RCC 7860 (cell line): ENCODE results near the gene TAF11L12.
"Not testable (repeated sequence)": the region's sequence is repeated elsewhere in the genome, so short reads cannot be mapped to it uniquely, and the experiment has no call there.

Experiments used
- DNase-seq: peaks from one replicate; pipeline ENCODE4 v3.0.0-alpha.2; 2015; ENCODE audit warnings: low spot score
- FAIRE-seq: peaks from 2 replicates; lab custom pipeline; 2012; peaks lifted over from hg19 to GRCh38; lab: Jason Lieb, UNC

TAF11L12 gene

DNA sequence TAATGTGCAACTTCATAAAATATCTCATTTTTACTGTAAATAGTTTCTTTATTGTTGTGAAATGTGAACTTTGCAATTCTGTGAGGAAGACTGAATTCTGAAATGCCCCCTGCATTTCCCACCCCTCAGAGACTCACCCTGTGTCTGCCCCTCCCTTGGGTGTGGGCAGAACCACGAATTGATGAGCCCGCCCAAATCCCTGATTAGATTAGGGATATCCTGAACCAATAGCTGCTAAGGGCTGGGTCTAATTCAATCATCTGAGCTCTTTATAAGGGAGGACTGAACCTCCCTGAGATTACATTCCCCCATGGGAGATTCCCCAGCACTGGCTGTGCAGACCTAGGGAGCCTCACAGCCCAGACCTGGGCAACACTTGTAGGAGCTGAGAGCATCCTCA lies at the start of gene TAF11L12:
TSS of gene TAF11L12 (plus strand) at position 301 of the 400 bp plus-strand sequence.
- DNase-seq, FAIRE-seq: not testable (repeated sequence)

DNA sequence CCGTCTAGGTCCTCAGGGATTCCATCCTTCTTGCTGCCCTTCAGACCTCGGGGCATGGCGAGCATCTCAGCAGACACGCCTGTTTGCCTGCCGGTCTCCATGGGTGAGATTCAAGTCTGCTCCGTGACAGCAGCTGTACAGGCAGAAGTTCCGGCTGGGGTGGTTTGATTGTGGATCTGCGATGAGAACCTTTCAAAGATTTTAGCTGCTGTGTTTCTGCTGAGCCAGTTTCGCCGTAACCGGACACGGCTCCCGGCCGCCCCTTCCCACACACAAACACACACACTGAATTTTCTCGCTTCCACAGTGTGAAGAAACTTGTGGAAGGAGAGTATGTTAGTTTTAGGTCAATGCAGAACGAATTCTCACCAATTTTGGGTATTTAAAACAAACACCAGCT lies 24.5 kb upstream of the TAF11L12 start, which contains the start of gene TAF11L7:
TSS of gene TAF11L7 (minus strand) at position 101 of the 400 bp plus-strand sequence.
- FAIRE-seq, DNase-seq: not testable (repeated sequence)

DNA sequence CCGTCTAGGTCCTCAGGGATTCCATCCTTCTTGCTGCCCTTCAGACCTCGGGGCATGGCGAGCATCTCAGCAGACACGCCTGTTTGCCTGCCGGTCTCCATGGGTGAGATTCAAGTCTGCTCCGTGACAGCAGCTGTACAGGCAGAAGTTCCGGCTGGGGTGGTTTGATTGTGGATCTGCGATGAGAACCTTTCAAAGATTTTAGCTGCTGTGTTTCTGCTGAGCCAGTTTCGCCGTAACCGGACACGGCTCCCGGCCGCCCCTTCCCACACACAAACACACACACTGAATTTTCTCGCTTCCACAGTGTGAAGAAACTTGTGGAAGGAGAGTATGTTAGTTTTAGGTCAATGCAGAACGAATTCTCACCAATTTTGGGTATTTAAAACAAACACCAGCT lies 19.3 kb upstream of the TAF11L12 start, which contains the start of gene TAF11L8:
TSS of gene TAF11L8 (minus strand) at position 101 of the 400 bp plus-strand sequence.
- not testable (repeated sequence) for DNase-seq, FAIRE-seq

DNA sequence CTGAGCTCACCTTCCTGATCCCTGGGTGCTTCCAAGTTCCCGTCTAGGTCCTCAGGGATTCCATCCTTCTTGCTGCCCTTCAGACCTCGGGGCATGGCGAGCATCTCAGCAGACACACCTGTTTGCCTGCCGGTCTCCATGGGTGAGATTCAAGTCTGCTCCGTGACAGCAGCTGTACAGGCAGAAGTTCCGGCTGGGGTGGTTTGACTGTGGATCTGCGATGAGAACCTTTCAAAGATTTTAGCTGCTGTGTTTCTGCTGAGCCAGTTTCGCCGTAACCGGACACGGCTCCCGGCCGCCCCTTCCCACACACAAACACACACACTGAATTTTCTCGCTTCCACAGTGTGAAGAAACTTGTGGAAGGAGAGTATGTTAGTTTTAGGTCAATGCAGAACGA lies 15.9 kb upstream of the TAF11L12 start, which contains the start of gene TAF11L9:
TSS of gene TAF11L9 (minus strand) at position 140 of the 400 bp plus-strand sequence.
- not testable (repeated sequence) for FAIRE-seq

DNA sequence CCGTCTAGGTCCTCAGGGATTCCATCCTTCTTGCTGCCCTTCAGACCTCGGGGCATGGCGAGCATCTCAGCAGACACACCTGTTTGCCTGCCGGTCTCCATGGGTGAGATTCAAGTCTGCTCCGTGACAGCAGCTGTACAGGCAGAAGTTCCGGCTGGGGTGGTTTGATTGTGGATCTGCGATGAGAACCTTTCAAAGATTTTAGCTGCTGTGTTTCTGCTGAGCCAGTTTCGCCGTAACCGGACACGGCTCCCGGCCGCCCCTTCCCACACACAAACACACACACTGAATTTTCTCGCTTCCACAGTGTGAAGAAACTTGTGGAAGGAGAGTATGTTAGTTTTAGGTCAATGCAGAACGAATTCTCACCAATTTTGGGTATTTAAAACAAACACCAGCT lies 12.5 kb upstream of the TAF11L12 start, which contains the start of gene TAF11L10:
TSS of gene TAF11L10 (minus strand) at position 101 of the 400 bp plus-strand sequence.
- not testable (repeated sequence) for DNase-seq, FAIRE-seq

More for the DNA sequence above, 15.9 kb upstream of the TAF11L12 start, which contains the start of gene TAF11L9:
- DNase-seq, result not testable (repeated sequence)

DNA sequence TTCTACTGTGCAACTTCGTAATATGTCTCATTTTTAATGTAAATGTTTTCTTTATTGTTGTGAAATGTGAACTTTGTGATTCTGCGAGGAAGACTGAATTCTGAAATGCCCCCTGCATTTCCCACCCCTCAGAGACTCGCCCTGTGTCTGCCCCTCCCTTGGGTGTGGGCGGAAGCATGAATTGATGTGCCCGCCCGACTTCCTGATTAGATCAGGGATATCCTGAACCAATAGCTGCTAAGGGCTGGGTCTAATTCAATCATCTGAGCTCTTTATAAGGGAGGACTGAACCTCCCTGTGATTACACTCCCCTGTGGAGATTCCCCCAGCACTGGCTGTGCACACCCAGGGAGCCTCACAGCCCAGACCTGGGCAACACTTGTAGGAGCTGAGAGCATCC lies 6.3 kb upstream of the TAF11L12 start, which contains the start of gene TAF11L11:
TSS of gene TAF11L11 (plus strand) at position 304 of the 400 bp plus-strand sequence.
- DNase-seq, FAIRE-seq: not testable (repeated sequence)

DNA sequence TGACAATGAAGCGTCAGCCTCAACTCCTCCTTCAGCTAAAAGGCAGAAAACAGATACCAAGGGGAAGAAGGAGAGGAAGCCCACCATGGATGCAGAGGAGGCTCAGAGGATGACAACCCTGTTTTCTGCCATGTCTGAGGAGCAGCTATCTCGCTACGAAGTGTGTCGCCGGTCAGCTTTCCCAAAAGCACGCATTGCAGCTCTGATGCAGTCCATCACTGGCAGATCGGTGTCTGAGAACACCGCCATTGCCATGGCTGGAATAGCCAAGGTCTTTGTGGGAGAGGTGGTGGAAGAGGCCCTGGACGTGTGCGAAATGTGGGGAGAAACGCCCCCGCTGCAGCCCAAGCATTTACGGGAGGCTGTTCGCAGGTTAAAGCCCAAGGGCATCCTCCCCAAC lies 5.2 kb upstream of the TAF11L12 start:
- no peak for DNase-seq
- no peak for FAIRE-seq

DNA sequence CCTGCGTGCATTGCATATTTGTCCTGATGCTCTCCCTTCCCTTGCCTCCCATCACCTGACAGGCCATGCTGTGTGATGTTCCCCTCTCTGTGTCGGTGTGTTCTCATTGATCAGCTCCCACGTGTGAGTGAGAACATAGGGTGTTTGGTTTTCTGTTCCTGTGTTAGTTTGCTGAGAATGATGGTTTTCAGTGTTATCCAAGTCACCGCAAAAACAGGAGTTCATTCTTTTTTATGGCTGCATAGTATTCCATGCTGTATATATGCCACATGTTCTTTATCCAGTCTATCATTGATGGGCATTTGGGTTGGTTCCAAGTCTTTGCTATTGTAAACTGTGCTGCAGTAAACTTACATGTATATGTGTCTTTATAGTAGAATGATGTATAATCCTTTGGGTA lies 2.7 kb upstream of the TAF11L12 start:
- not testable (repeated sequence) for FAIRE-seq, DNase-seq

DNA sequence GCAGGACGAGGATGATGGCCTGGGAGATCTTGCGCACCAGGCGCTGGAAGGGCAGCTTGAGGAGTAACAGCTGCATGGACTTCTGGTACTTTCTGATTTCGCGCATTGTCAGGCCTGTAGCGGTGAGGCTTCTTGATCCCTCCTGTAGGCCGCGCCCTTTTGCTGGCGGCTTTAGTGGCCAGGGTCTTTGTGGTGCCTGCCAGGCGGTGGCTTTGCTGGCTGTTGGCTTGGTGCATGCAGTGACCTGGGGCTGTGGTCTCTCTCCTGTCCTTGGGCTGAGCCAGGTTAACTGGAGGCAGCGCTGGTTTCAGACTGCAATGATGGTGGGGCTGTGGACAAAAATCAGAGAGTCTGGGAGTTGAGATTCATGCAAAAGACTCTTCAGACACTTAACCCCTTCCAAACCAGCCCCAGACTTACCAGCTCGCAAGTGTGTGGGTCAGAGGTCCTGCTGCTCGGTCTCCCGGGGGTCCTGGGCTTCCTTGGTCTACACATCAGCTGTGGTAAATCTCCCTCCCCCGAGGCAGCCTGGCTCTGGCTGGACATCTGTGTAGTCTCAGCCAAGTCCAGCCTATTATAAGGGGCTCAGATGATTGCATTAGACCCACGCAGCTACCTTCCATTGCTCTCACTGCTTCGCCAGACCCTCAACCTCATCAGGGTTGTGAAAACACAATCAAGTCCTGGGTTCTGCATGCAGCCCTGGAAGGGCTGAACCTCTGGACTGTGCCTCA lies 4.8 kb downstream of the TAF11L12 start:
- FAIRE-seq, result no peak
- DNase-seq, result no peak

DNA sequence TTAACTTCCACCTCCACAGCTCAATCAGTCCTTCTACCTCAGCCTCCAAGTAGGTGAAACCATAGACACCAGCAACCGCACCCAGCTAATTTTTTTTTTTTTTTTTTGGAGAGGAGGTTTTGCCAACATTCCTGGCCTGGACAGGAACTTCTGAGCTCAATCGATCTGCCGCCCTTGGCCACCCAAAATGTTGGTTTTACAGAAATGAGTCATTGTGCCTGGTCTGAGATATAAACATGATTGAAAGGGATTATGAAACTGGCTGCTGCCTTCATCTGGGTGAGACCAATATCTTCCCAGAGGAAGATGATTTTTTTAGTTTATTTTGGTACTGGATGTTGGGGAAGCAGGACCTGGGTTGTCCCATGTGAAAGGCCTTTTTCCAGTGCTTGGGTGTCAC lies 9.2 kb downstream of the TAF11L12 start:
- FAIRE-seq, result no peak
- DNase-seq, result no peak

DNA sequence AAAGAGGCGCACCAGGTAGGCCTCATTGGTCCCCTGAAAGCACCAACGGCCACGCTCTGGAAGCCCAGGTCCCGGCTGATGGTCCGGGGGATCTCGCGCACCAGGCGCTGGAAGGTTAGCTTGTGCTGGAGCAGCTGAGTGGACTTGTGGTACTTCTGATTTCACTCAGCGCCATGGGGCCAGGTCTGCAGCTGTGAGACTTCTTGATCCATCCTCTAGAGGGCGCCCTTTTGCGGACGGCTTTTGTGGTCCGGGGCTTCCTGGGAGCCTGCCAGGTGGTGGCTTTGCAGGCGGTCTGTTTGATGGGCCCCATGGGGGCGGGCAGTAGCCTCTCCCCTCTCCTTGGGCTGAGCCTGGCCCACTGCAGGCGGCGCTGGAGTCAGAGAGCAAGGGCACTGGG lies 10.4 kb downstream of the TAF11L12 start:
- FAIRE-seq (no peak), DNase-seq (no peak)

DNA sequence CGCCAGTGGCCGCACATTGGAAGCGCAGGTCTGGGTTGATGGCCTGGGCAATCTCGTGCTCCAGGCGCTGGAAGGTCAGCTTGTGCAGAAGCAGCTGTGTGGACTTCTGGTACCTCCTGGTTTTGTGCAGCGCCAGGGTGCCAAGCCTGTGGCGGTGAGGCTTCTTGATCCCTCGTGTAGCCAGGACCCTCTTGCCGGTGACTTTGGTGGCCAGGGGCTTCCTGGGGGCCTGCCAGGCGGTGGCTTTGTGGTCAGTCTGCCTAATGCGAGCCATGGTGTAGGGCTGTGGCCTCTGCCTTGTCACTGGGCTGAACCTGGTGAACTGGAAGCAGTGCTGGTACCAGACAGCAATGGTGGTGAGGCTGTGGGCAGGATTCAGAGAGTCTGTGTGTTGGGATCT lies 15.5 kb downstream of the TAF11L12 start:
- FAIRE-seq, result no peak
- no peak for DNase-seq

DNA sequence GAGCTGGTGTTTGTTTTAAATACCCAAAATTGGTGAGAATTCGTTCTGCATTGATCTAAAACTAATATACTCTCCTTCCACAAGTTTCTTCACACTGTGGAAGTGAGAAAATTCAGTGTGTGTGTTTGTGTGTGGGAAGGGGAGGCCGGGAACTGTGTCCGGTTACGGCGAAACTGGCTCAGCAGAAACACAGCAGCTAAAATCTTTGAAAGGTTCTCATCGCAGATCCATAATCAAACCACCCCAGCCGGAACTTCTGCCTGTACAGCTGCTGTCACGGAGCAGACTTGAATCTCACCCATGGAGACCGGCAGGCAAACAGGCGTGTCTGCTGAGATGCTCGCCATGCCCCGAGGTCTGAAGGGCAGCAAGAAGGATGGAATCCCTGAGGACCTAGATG lies 21.6 kb downstream of the TAF11L12 start, which contains the start of gene TAF11L13:
TSS of gene TAF11L13 (plus strand) at position 301 of the 400 bp plus-strand sequence.
- not testable (repeated sequence) for DNase-seq, FAIRE-seq

DNA sequence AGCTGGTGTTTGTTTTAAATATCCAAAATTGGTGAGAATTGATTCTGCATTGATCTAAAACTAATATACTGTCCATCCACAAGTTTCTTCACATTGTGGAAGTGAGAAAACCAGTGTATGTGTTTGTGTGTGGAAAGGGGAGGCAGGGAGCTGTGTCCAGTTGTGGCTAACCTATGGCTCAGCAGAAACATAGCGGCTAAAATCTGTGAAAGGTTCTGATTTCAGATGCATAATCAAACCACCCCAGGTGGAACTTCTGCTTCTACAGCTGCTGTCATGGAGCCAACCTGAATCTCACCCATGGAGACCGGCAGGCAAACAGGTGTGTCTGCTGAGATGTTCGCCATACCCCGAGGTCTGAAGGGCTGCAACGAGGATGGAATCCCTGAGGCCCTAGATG lies 24.0 kb downstream of the TAF11L12 start, which contains the start of gene TAF11L14:
TSS of gene TAF11L14 (plus strand) at position 301 of the 400 bp plus-strand sequence.
- DNase-seq (no peak), FAIRE-seq (no peak)

DNA sequence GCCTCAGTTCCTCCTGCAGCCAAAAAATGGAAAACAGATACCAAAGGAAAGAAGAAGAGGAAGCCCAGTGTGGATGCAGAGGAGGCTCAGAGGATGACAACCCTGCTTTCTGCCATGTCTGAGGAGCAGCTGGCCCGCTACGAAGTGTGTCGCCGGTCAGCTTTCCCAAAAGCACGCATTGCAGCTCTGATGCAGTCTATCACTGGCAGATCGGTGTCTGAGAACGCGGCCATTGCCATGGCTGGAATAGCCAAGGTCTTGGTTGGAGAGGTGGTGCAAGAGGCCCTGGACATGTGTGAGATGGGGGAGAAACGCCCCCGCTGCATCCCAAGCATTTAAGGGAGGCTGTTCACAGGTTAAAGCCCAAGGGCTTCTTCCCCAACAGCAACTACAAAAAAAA lies 39.0 kb downstream of the TAF11L12 start:
- DNase-seq, FAIRE-seq: not testable (repeated sequence)

DNA sequence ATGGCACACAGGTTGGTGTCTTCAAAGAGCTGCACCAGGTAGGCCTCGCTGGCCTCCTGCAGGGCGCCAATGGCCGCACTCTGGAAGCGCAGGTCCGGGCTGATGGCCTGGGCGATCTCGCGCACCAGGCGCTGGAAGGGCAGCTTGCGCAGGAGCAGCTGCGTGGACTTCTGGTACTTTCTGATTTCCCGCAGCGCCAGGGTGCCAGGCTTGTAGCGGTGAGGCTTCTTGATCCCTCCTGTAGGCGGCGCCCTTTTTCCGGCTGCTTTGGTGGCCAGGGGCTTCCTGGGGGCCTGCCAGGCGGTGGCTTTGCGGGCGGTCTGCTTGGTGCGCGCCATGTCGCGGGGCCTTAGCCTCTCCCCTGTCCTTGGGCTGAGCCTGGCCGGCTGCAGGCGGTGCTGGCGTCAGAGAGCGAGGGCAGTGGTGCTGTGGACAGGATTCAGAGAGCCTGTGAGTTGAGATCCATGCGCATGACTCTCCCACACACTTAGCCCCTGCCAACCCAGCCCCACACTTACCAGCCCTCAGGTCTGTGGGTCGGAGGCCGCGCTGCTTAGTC lies 45.1 kb downstream of the TAF11L12 start:
- FAIRE-seq, DNase-seq: not testable (repeated sequence)

DNA sequence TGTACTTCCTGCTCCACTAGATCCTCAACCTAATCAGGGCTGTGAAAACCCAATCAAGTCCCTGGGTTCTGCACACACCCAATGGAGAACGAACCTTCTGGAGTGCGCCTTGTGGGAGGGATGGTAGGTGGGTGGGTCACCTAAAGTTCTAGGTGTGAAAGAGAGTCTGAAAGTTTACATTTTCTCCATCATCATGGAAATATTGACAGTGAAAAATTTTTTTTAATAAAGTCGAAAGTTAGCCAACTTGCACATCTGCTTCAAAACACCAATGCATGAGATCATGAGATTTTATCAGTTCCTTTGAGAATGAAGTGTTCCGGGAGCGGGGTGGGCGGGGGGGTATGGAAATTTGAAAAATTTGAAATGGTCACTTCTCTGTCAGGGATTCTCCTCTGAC lies 45.7 kb downstream of the TAF11L12 start:
- FAIRE-seq, result no peak
- DNase-seq, result no peak
